Gastroesophageal sphincter (tissue), 4 donors: Measurements from ENCODE around the gene SLC66A3. TPM values are rescaled to one million over a fixed set of nuclear protein-coding genes. Genes with fewer than 3 reads are reported as not detected.
A peak's percentile ranks its signal among the peaks of the same experiment; 100 is the strongest.

ENCODE experiments used
- ATAC-seq: fragments of 150-250 bp; one replicate; pipeline ENCODE4 v1.9.1; 2016; ENCODE audit warnings: mild to moderate bottlenecking, moderate library complexity
- H3K27ac ChIP-seq, 4 donors: fragments of 200-600 bp; sonication (generic) in 3 of 4; 1 replicate in 3 of 4; 2 replicates in 1 of 4; pipeline ENCODE4 v1.5.1; 2016 to 2019
- H3K27me3 ChIP-seq: fragments of 200-600 bp; sonication (generic); one replicate; pipeline ENCODE4 v1.5.1; 2019
- H3K36me3 ChIP-seq, 2 donors: fragments of 200-600 bp; sonication (generic); one replicate each; pipeline ENCODE4 v1.5.1; 2019; ENCODE audit warnings: control low read depth in 1 of 2
- H3K4me1 ChIP-seq, 3 donors: fragments of 200-600 bp; sonication (generic); 1 replicate in 2 of 3; 2 replicates in 1 of 3; pipeline ENCODE4 v1.5.1; 2016 to 2019; ENCODE audit warnings: control low read depth in 2 of 3
- H3K4me3 ChIP-seq, 2 donors: fragments of 200-600 bp; sonication (generic); one replicate each; pipeline ENCODE4 v1.5.1; 2019; ENCODE audit warnings: mild to moderate bottlenecking in 1 of 2, moderate library complexity in 1 of 2
- H3K9me3 ChIP-seq, 3 donors: fragments of 200-600 bp; sonication (generic); one replicate each; pipeline ENCODE4 v1.5.1; 2017 to 2019; ENCODE audit warnings: control low read depth in 2 of 3
- EP300 ChIP-seq: sonication (generic); formaldehyde crosslinking; IDR thresholded peaks from one replicate; pipeline ENCODE4 v1.6.1; 2017; ENCODE audit warnings: antibody characterized with exemption, mild to moderate bottlenecking
- POLR2A ChIP-seq, 2 donors: fragments of 450-650 bp; IDR thresholded peaks; one replicate each; pipeline ENCODE4 v1.6.1; 2017; ENCODE audit warnings: antibody characterized with exemption in 2 of 2, mild to moderate bottlenecking in 2 of 2, moderate library complexity in 1 of 2
- POLR2AphosphoS5 ChIP-seq: sonication (generic); formaldehyde crosslinking; IDR thresholded peaks from one replicate; pipeline ENCODE4 v1.6.1; 2017; ENCODE audit warnings: antibody characterized with exemption
- WGBS, 2 donors: methylation state at CpG; one replicate each; pipeline ENCODE4 v1.1.5; 2018; ENCODE audit warnings: low coverage in 1 of 2; 5-methylcytosine and 5-hydroxymethylcytosine counted together
- total RNA-seq, 4 donors: library from RNA; depleted of rRNA; stranded (reverse); fragments of >200 nt; gene quantifications; one replicate each; pipeline ENCODE4 v1.1.0, GENCODE V29; 2016
- TF ChIP-seq, protein P1 (sequence below), 4 experiments: fragments of 200-600 bp in 2 of 4; fragments of 450-650 bp in 2 of 4; sonication (generic) in 1 of 4; IDR thresholded peaks; one replicate each; pipeline ENCODE4 v1.5.1; 2017 to 2019; ENCODE audit warnings: antibody characterized with exemption in 4 of 4, mild to moderate bottlenecking in 2 of 4, moderate library complexity in 2 of 4

Gene SLC66A3
- total RNA-seq, 4 donors from 2014 or later = 28.1 to 49.8 (median 41.5) TPM

DNA sequence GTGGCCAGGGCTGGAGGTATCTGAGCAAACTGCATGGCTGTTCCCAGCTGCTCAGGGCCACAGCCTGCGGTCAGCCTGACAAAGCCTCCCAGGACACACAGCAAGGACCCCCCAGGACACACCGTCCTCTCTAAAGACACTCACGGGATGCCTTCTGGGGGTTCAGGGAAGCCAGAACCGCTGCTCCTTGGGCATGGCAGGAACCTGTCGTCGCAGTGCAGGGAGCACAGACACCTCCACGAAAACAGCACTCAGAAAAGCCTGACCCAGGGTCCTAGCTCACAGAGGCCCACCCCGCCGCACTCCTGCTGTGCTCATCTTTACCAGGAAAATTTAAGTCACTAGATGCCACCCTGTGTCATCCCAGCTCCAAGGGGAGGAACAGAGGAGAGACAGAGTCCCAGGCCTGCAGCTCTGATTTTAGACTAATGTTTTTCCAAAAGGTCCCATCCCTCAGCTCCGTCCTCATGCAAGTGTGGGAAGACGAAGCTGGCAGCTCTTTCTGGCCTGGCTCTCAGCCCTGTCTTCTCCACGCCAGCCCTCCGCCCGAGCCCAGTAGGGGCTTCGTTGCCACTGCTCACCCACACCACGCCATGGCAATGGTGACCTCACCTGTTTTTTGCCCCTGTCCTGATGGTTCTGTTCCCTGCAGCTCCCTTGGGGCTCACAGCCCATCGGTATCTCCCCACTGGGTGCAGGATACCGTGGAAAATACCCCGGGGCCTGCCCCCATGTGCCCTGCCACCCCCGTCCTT is 23.9 kb upstream of the SLC66A3 start:
- H3K36me3 ChIP-seq = no peaks in the 10 kb centered on the region
- 69 to 92% methylated on average over 5 to 6 of the region's 20 CpGs for WGBS, 2 donors
- H3K9me3 ChIP-seq = no peaks in the 10 kb centered on the region
- no peak overlapping the region for H3K4me3 ChIP-seq
- H3K27ac ChIP-seq = no peak overlapping the region
- H3K27me3 ChIP-seq = no peaks in the 10 kb centered on the region
- peaks cover 4 to 35% (median 14%) of the 10 kb centered on the region in 3 donors for H3K4me1 ChIP-seq
- ATAC-seq = no peak
- TF ChIP-seq POLR2AphosphoS5 = no peak
- no peak for TF ChIP-seq POLR2A (IDR thresholded peaks at IDR 0.05)

DNA sequence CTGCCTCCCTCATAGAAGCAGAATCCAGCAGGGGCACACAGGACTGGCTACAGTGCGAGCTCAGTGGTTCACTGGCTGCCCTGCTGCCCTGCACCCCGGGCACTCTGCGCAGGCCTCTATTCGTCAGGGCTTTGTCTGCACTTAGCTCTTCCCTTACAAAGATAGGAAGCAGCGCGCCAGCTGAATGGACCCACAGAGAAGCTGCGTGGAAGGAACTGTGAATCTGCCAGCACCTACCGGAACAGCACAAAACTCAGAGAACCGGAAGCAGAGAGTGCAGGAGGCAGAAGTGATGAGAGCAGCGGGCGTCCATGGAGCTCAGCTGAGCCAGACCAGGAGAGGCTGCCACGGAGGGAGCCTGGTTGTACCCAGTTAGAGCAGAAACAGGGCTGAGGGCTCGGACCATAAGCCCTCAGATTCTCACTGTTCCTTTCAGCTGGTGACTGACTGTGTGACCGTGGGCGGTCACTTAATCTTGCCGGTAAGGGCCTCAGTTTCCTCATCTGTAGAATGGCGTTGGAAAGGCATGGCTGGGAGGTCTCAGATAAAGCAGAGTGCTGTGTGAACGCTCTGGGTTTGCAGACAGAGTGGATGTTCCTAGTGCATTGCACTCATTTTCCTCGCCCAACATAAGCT is 23.1 kb upstream of the SLC66A3 start:
- H3K27me3 ChIP-seq = no peaks in the 10 kb centered on the region
- no peak for ATAC-seq
- TF ChIP-seq EP300 (no peak), POLR2AphosphoS5 (no peak), POLR2A (IDR thresholded peaks at IDR 0.05) (no peak)
- TF ChIP-seq, protein P1, sequence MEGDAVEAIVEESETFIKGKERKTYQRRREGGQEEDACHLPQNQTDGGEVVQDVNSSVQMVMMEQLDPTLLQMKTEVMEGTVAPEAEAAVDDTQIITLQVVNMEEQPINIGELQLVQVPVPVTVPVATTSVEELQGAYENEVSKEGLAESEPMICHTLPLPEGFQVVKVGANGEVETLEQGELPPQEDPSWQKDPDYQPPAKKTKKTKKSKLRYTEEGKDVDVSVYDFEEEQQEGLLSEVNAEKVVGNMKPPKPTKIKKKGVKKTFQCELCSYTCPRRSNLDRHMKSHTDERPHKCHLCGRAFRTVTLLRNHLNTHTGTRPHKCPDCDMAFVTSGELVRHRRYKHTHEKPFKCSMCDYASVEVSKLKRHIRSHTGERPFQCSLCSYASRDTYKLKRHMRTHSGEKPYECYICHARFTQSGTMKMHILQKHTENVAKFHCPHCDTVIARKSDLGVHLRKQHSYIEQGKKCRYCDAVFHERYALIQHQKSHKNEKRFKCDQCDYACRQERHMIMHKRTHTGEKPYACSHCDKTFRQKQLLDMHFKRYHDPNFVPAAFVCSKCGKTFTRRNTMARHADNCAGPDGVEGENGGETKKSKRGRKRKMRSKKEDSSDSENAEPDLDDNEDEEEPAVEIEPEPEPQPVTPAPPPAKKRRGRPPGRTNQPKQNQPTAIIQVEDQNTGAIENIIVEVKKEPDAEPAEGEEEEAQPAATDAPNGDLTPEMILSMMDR (IDR thresholded peaks at IDR 0.05) = no peak
- H3K4me1 ChIP-seq = peaks cover 4 to 35% (median 14%) of the 10 kb centered on the region in 3 donors
- H3K36me3 ChIP-seq = no peaks in the 10 kb centered on the region
- peak overlapping the region in 1 of 2 donors; percentile 58 for H3K4me3 ChIP-seq
- no peaks in the 10 kb centered on the region for H3K9me3 ChIP-seq
- 68 to 79% methylated on average over 7 to 10 of the region's 19 CpGs for WGBS, 2 donors
- no peak overlapping the region for H3K27ac ChIP-seq

DNA sequence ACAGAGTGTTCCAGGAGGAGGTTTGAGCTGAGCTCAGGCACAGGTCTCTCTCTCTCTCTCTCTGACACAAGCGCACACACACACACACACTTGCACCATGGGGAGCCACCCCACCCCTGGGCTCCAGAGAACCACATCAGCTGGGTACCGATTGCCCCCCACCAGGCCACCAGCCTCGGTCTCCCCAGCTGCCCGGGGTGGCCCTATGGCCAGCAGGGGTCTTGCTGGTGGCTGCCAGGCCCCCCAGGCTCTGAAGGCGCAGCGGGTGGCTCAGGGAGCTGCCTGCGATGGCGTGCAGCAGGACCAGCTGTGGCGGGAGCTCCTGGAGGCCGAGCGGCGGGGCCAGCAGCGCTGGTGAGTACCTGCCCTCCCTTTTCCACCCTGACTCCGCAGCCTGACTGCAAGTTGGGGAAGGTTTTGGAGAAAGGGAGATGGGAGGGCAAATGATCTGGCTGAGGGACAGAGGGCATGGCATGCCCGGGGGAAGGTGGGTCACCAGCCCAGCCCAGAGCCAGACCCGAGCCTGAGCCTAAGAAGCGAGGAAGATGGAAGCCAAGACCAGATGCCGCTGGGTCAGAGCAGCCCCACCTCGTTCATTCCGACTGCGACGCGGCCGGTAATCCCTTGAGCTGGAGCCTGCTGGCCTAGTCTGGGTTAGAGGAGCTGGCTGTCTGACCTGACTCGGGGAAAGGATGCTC is 21.9 kb upstream of the SLC66A3 start:
- H3K36me3 ChIP-seq = no peaks in the 10 kb centered on the region
- peak; percentile 24 for ATAC-seq
- H3K4me1 ChIP-seq = peaks cover 4 to 35% (median 14%) of the 10 kb centered on the region in 3 donors
- H3K4me3 ChIP-seq = peak overlapping the region; percentile 39 to 58
- no peaks in the 10 kb centered on the region for H3K27me3 ChIP-seq
- 37% methylated on average over 2 of the region's 25 CpGs; no CpG with 5 or more reads in 1 of the 2 donors for WGBS, 2 donors
- H3K27ac ChIP-seq = peak overlapping the region in 2 of 4 donors; percentile 7 to 56
- TF ChIP-seq POLR2A (IDR thresholded peaks at IDR 0.05) = no peak
- TF ChIP-seq, protein P1 (IDR thresholded peaks at IDR 0.05) = no peak
- TF ChIP-seq EP300 = no peak
- no peak for TF ChIP-seq POLR2AphosphoS5
- H3K9me3 ChIP-seq = no peaks in the 10 kb centered on the region

DNA sequence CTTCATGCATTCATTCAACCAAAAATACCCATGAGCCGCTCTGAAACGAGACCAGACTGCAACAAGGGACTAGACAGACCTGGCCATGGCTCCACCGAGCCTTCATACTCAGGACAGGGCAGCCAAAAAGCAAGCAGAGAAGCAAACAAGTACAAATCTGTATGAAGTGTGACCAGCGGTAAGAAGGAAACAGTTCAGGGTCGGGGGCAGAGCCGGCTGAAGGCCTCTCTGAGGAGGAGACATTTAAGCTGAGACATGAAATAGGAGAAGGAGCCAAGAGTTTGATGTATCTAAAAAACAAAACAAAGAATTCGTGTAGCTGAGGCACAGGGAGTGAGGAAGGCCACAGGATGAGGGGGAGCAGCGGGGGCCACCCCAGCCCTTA is 21.3 kb upstream of the SLC66A3 start:
- TF ChIP-seq EP300 = no peak
- no peak for TF ChIP-seq POLR2AphosphoS5
- TF ChIP-seq, protein P1 (IDR thresholded peaks at IDR 0.05) = no peak
- no peak for TF ChIP-seq POLR2A (IDR thresholded peaks at IDR 0.05)
- Histone ChIP-seq H3K27me3 (no peaks in the 10 kb centered on the region), H3K9me3 (no peaks in the 10 kb centered on the region), H3K4me3 (peak overlapping the region in 1 of 2 donors; percentile 58), H3K27ac (no peak overlapping the region), H3K4me1 (peaks cover 4 to 35% (median 14%) of the 10 kb centered on the region in 3 donors), H3K36me3 (no peaks in the 10 kb centered on the region)
- WGBS, 2 donors = 60 to 70% methylated on average over 3 to 5 of the region's 8 CpGs
- no peak for ATAC-seq

DNA sequence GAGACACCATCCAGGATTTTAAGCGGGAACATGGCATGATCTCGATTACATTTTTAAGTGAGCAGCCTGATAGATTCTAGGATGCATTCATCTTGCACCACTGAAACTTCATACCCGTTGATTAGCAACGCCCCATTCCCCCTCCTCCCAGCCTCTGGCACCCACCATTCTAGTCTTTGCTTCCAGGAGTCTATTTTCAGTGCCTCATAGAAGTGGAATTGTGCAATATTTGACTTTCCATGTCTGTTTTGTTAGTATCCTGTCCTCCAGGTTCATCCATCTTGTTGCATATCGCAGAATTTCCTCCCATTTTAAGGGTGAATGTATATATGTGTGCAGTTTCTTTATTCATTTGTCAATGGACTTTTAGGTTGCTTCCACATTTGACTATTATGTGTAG is 20.9 kb upstream of the SLC66A3 start:
- Histone ChIP-seq H3K4me1 (peaks cover 4 to 35% (median 14%) of the 10 kb centered on the region in 3 donors), H3K4me3 (no peak overlapping the region), H3K27ac (no peak overlapping the region), H3K36me3 (no peaks in the 10 kb centered on the region), H3K9me3 (no peaks in the 10 kb centered on the region), H3K27me3 (no peaks in the 10 kb centered on the region)
- 73 to 78% methylated on average over 4 to 5 of the region's 5 CpGs for WGBS, 2 donors
- no peak for ATAC-seq
- no peak for TF ChIP-seq EP300
- TF ChIP-seq POLR2AphosphoS5 = no peak
- no peak for TF ChIP-seq POLR2A (IDR thresholded peaks at IDR 0.05)
- TF ChIP-seq, protein P1 (IDR thresholded peaks at IDR 0.05) = no peak
